Measurements from ENCODE around the gene GRK2.

GRCh38 chr11:67261946-67262681 lies 4.2 kb upstream of the GRK2 start:
- TF ChIP-seq EP300 (IDR thresholded peaks at IDR 0.05) (no peak), POLR2A (IDR thresholded peaks at IDR 0.05) (no peak), CTCF (IDR thresholded peaks at IDR 0.05) (no peak), POLR2AphosphoS5 (IDR thresholded peaks at IDR 0.05) (no peak)
